Mesodermal cell (in vitro differentiated cells): ENCODE results near the gene AUTS2.

Experiments
- H3K27ac ChIP-seq: 2 replicates; pipeline ENCODE4 v1.7.0; 2013; ENCODE audit warnings: mild to moderate bottlenecking, low read depth, low read length, moderate library complexity; ENCODE audit not compliant: severe bottlenecking
- H3K36me3 ChIP-seq: 2 replicates; pipeline ENCODE4 v1.7.1; 2013; ENCODE audit warnings: mild to moderate bottlenecking, low read length, moderate library complexity; ENCODE audit not compliant: control insufficient read depth, insufficient read depth
- H3K4me1 ChIP-seq: one replicate; pipeline ENCODE4 v1.7.1; 2013; ENCODE audit warnings: mild to moderate bottlenecking, low read length; ENCODE audit not compliant: insufficient read depth, control insufficient read depth, poor library complexity, severe bottlenecking
- H3K4me3 ChIP-seq: 2 replicates; pipeline ENCODE4 v1.7.0; 2013; ENCODE audit warnings: low read length, control low read depth, mild to moderate bottlenecking; ENCODE audit not compliant: insufficient read depth, poor library complexity, severe bottlenecking; ENCODE audit errors: extremely low read depth
- H3K9me3 ChIP-seq: 2 replicates; pipeline ENCODE4 v1.7.1; 2013; ENCODE audit warnings: mild to moderate bottlenecking, low read length, moderate library complexity; ENCODE audit not compliant: control insufficient read depth
- WGBS, 2 experiments: methylation state at CpG; one replicate each; pipeline ENCODE4 v1.1.5; 2013; ENCODE audit warnings: missing lambda C conversion rate in 2 of 2; ENCODE audit not compliant: insufficient coverage in 2 of 2; 5-methylcytosine and 5-hydroxymethylcytosine counted together

Gene AUTS2

GRCh38 chr7:70033226-70033625 is 435.0 kb downstream of the AUTS2 start:
- H3K4me1 ChIP-seq, result peaks cover 4% of the 10 kb centered on the region
- no peak overlapping the region for H3K27ac ChIP-seq
- H3K36me3 ChIP-seq, result no peaks in the 10 kb centered on the region
- no peaks in the 10 kb centered on the region for H3K9me3 ChIP-seq
- no peak overlapping the region for H3K4me3 ChIP-seq

GRCh38 chr7:70034999-70035398 is 436.7 kb downstream of the AUTS2 start:
- peaks cover 4% of the 10 kb centered on the region for H3K4me1 ChIP-seq
- no peaks in the 10 kb centered on the region for H3K36me3 ChIP-seq
- no peak overlapping the region for H3K27ac ChIP-seq
- no peak overlapping the region for H3K4me3 ChIP-seq
- H3K9me3 ChIP-seq, result no peaks in the 10 kb centered on the region

GRCh38 chr7:70035519-70035918 is 437.2 kb downstream of the AUTS2 start:
- no peaks in the 10 kb centered on the region for H3K9me3 ChIP-seq
- WGBS, 2 experiments, result 100% methylated on average over 1 to 2 of the region's 4 CpGs
- H3K4me1 ChIP-seq, result peaks cover 6% of the 10 kb centered on the region
- no peak overlapping the region for H3K27ac ChIP-seq
- H3K4me3 ChIP-seq, result no peak overlapping the region
- no peaks in the 10 kb centered on the region for H3K36me3 ChIP-seq

GRCh38 chr7:70035955-70036354 is 437.7 kb downstream of the AUTS2 start:
- no peaks in the 10 kb centered on the region for H3K36me3 ChIP-seq
- no peak overlapping the region for H3K27ac ChIP-seq
- H3K4me1 ChIP-seq, result peaks cover 9% of the 10 kb centered on the region
- no peaks in the 10 kb centered on the region for H3K9me3 ChIP-seq
- WGBS, 2 experiments, result 92 to 99% methylated on average over 5 to 6 of the region's 6 CpGs
- H3K4me3 ChIP-seq, result no peak overlapping the region

GRCh38 chr7:70036695-70037094 is 438.4 kb downstream of the AUTS2 start:
- WGBS, 2 experiments, result no CpG with 5 or more reads among the region's 1 CpG
- Histone ChIP-seq H3K27ac (no peak overlapping the region), H3K4me1 (peaks cover 9% of the 10 kb centered on the region), H3K36me3 (no peaks in the 10 kb centered on the region), H3K4me3 (no peak overlapping the region), H3K9me3 (no peaks in the 10 kb centered on the region)

GRCh38 chr7:70037171-70037933 is 439.1 kb downstream of the AUTS2 start:
- Histone ChIP-seq H3K27ac (no peak overlapping the region), H3K4me3 (no peak overlapping the region), H3K9me3 (no peaks in the 10 kb centered on the region), H3K4me1 (peaks cover 9% of the 10 kb centered on the region), H3K36me3 (no peaks in the 10 kb centered on the region)
- WGBS, 2 experiments, result no CpG with 5 or more reads among the region's 3 CpGs

GRCh38 chr7:70040051-70040450 is 441.8 kb downstream of the AUTS2 start:
- Histone ChIP-seq H3K36me3 (no peaks in the 10 kb centered on the region), H3K9me3 (no peaks in the 10 kb centered on the region), H3K4me3 (no peak overlapping the region), H3K4me1 (peaks cover 9% of the 10 kb centered on the region), H3K27ac (no peak overlapping the region)
- WGBS, 2 experiments, result no CpG with 5 or more reads among the region's 3 CpGs

GRCh38 chr7:70040970-70041766 is 442.9 kb downstream of the AUTS2 start:
- H3K36me3 ChIP-seq, result no peaks in the 10 kb centered on the region
- H3K27ac ChIP-seq, result no peak overlapping the region
- peaks cover 9% of the 10 kb centered on the region for H3K4me1 ChIP-seq
- no peaks in the 10 kb centered on the region for H3K9me3 ChIP-seq
- H3K4me3 ChIP-seq, result no peak overlapping the region

- H3K4me3 ChIP-seq, result no peak overlapping the region
- 57 to 80% methylated on average over 1 to 2 of the region's 3 CpGs for WGBS, 2 experiments
- no peaks in the 10 kb centered on the region for H3K36me3 ChIP-seq
- H3K9me3 ChIP-seq, result no peaks in the 10 kb centered on the region
- peaks cover 5% of the 10 kb centered on the region for H3K4me1 ChIP-seq
- H3K27ac ChIP-seq, result no peak overlapping the region
These were observed 444.3 kb downstream of the AUTS2 start for GRCh38 chr7:70042533-70042932.

- Histone ChIP-seq H3K4me3 (no peak overlapping the region), H3K4me1 (peaks cover 5% of the 10 kb centered on the region)
- WGBS, 2 experiments, result 67 to 100% methylated on average over 1 of the region's 3 CpGs
These were observed 444.8 kb downstream of the AUTS2 start for GRCh38 chr7:70043015-70043538.

GRCh38 chr7:70044064-70044463 is 445.8 kb downstream of the AUTS2 start:
- no peak overlapping the region for H3K4me3 ChIP-seq
- no peak overlapping the region for H3K27ac ChIP-seq
- H3K4me1 ChIP-seq, result peaks cover 5% of the 10 kb centered on the region
- H3K36me3 ChIP-seq, result no peaks in the 10 kb centered on the region
- WGBS, 2 experiments, result 80% methylated on average over 1 of the region's 1 CpG; no CpG with 5 or more reads in 1 of the 2 experiments
- no peaks in the 10 kb centered on the region for H3K9me3 ChIP-seq

More at GRCh38 chr7:70043015-70043538, 444.8 kb downstream of the AUTS2 start:
- no peaks in the 10 kb centered on the region for H3K9me3 ChIP-seq
- no peak overlapping the region for H3K27ac ChIP-seq
- no peaks in the 10 kb centered on the region for H3K36me3 ChIP-seq
